B cell (primary cell): Measurements from ENCODE around the gene OR2W3.

ENCODE experiments used
- CTCF ChIP-seq: fragments of 200-600 bp; IDR thresholded peaks from one replicate; pipeline ENCODE4 v1.8.0; 2022; ENCODE audit warnings: antibody characterized with exemption, mild to moderate bottlenecking
- EZH2 ChIP-seq: IDR thresholded peaks from 2 replicates; pipeline ENCODE4 v1.6.1; 2012; ENCODE audit warnings: borderline replicate concordance, low read depth, mild to moderate bottlenecking, moderate library complexity, low read length; ENCODE audit not compliant: insufficient read depth, poor library complexity, severe bottlenecking

GRCh38 chr1:247883346-247883745, 12.0 kb upstream of the OR2W3 start:
- no peak for TF ChIP-seq CTCF
- TF ChIP-seq EZH2: no peak
